Raji (cell line): ENCODE data around the gene CDK14.

Source experiments
- POLR2A ChIP-seq: IDR thresholded peaks from 2 replicates; pipeline ENCODE4 v1.6.1; 2011; ENCODE audit warnings: low read depth, low read length, control low read depth; ENCODE audit not compliant: insufficient read depth

CDK14 gene

DNA sequence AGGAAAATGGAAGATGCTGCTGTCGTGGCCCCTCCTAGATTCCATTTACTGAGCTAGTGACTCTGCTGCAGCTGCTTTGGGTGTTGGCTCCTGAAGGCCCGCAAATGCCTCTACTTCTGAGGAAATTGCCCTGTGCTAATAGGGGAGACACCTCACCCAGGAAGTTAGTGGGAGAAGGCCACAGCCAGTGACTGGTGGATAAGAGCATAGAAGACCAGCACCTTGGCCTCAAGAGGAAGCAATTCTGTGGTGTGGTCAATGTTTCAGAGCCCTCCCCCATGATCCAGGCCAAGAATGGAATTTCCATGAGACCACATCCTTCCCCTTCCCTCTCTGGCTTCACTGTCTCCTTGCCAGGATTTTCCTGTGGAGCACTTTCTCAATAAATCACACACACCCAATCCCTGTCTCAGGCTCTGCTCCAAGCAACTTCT, 643.1 kb downstream of the CDK14 start:
- no peak for TF ChIP-seq POLR2A

DNA sequence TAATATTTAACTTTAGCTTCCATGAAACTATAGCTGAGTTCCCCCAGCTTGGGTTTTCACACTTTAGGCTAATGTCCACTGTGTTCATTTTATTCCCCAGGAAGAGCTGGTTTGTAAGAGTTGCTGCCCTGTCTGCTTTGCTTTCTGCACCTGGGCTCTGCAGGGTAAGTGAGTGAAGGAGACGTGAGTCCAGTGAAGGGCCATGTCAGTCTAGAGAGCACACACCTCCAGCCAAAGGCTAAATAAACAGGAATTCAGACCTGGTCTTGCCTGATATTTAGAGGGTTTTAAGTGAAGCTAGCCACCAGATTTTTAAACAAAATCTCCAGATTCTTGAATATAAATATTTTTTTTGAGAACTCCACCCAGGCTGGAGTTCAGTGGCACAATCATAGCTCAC, 643.7 kb downstream of the CDK14 start:
- TF ChIP-seq POLR2A: no peak

DNA sequence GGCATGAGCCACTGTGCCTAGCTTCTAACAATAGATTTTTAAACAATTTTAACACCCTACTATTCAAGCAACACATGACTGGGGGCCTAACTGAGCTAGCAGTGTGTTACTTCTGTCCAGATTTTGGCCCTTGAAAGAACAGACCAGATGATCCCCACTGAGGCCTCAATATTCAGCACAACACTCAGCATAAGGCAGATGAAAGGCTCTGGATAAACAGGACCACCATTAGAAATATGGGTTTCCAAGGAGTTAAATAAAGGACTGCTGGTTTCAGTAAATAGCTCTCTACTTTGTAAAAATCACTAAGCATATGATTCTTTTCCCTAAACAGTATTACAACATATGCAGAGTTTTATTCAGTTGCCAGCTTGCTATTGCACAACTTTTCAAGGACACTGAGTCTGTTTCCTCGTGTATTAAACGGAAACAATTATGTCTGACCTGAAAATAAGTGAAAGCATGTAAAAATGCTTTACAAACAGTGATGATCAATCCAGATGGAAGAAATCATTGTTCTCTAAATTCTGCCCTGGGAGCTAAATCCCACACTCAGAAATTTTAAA, 644.3 kb downstream of the CDK14 start:
- TF ChIP-seq POLR2A: no peak

DNA sequence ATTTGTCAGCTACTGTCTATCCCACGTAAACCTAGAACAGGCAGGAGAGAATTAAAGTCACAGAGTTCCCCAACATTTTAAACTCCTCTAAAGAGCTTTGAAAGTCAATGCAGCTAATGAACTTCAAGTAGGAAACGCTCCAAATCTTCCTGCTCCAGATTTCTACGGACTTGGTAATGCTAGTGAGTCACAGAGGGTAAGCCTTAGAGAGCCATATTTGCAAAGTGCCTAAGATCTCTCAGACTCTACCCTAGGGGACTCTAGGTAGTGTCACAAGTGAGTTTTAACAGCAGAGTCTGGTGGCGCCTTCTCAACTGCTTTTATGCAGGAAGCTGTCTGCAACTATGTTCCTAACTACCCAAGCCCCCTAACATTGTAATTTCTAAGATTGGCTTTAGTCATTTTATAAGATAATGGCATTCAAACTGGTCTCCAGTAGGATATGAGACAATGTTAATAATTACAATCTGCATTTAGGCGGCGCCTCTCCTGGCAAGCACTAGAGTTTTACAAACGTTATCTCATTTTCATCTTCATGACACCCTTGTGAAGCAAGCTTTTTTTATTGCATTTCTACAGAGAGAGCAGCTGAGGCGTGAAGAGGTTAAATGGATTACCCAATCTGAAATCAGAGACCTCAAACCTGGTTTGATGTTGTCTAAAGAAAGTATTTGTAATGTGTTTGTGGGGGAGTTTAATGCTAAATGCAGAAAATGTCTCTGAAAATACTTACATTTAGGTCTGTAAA, 646.1 kb downstream of the CDK14 start:
- no peak for TF ChIP-seq POLR2A

DNA sequence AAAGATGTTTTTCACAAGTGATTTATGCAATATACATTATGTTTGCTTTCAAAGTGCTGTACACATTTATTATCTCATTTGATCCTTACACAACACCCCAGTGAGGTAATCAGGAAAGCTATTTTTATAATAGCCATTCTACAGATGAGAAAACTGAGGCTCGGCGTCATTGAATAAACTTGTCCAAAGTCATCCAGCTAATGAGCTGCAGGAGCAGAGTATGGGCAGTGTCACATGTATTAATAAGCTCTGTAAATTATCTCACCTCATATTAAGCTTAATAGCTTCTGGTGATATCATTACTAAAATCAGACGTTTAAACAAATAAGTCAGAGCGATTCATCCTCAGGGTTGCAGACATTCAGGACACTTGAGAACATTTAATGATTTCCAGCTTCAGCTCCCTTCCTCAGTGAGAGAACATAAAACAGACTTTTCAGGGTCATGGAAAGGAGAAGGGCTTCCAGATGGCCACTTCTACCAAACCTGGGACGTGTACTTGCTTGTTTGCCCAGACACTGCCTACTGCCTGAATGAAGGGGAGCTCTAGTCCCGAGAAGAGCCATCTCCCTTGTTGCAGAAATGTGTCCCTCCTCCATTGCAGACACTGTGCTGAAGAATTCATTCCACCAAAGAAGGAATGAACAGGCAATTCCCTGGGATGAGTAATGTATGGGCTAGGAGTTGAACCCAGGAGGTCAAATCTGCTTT, 647.6 kb downstream of the CDK14 start:
- no peak for TF ChIP-seq POLR2A

DNA sequence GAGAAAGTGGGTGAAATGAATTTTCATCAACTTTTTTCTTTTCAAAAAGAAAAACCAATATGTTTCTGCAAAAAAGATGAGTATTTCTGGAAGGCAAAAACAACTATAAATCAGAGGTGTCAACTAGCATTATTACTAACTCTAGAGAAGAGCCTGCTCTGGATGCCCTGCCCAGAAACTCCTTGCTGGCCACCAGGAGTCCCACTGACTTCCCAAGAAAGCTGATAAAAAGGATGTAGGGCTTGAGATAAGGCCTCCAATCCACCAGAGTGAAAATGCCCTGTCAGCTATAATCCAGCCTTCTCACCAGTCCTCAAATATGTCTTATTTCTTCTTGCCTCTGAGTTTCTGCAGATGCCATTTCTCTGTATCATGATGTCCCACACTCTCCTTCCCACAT, 651.4 kb downstream of the CDK14 start:
- no peak for TF ChIP-seq POLR2A

DNA sequence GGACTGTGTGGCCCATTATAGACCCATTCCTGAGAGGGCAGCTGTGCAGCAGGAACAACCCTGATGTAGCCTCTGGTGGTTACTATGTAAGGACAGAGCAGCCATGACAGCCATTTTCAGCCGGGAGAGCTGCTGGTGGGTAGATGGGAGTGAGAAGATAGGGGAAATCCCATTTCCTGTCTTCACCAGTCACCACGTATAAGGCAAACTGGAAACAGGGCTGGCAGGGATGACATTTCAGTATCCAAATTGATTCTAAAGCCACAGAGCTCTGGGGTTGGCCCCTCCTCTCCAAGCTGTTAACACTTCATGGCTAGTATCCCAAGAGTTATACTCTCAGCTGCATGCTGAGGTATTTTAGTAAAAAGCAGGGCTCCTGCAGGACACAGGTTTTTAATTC, 652.9 kb downstream of the CDK14 start:
- no peak for TF ChIP-seq POLR2A

DNA sequence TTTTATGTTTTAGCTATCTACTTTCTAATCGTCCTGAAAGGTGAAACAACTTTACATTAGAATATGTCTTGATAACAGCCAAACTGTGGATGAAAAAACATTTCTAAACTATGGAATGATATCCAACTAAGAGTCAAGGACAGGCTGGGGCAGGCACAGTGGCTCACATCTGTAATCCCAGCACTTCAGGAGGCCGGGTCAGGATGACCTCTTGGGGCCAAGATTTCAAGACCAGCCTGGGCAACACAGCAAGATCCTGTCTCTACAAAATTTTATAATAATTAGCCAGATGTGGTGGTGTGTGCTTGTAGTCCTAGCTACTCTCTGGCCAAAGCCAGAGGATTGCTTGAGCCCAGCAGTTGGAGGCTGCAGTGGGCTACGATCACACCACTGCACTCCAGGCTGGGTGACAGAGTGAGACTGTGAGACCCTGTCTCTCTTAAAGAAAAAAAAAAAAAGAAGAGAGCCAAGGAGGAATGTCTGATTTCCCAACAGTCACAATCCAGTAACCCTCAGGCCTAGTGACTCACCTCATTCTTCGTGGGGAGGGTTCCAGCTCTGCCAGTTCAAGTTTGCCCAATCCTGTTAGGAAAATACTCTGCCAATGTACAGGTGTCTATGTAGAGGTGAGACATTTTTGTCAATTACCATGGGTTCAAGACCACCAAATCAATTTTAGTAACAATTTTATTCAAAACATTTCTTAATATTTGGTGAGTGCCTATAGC, 653.5 kb downstream of the CDK14 start:
- TF ChIP-seq POLR2A: no peak

DNA sequence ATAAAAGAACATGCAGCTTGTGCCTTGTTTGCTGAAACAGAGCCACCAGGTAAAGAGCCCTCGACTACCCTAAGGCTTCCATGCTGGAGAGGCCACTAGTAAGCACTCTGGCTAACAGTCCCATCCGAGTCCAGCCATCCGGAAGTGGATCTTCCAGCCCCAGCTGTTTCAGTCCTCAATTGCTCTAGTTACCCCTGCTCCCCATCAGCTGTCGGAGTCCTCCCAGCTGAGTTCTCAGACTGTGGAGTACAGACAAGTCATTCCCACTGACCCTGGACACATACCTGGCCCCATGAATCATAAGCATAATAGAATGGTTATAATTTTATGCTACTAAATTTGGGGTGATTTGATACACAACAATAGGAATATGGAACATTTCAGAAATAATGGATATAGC, 654.6 kb downstream of the CDK14 start:
- TF ChIP-seq POLR2A: no peak

DNA sequence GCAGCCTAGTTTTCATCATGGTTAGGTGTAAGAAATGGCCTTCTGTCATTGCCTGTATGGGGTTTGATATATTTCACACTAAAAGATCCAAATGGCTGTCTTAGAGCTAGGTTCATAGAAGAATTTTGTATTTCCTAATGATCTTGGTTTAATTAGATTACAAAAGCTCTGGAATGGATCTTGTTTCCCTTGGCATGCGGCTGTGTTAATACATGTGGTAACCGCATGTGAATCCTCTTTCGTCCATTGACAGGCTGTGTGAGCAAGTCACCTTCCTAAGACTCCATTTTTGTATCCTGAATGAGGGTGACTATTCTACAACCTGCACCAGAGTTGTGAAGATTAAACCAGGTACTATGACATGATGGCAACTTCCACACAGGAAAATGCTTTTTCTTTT, 655.8 kb downstream of the CDK14 start:
- no peak for TF ChIP-seq POLR2A
